H1 (cell line): ENCODE results near the gene SLC8A3. TPM values are rescaled to one million over a fixed set of nuclear protein-coding genes. Genes with fewer than 3 reads are reported as not detected.

ENCODE experiments used
- CTCF ChIA-PET: fragments of 300-600 bp; sonication (Branson Sonifier 250); formaldehyde crosslinking; loops from one replicate; lab custom pipeline; 2021; ENCODE audit not compliant: partially characterized antibody; lab: Charles Lee
- POLR2A ChIA-PET: fragments of 300-600 bp; sonication (Branson Sonifier 250); formaldehyde crosslinking; loops from one replicate; lab custom pipeline; 2021; ENCODE audit warnings: inconsistent platforms; ENCODE audit not compliant: partially characterized antibody; lab: Charles Lee
- DNase-seq, 2 experiments: peaks; one replicate each; pipeline versions ENCODE4 v3.0.0 to v3.0.0-alpha.2; 2010 to 2022; ENCODE audit warnings: low spot score in 2 of 2, low read depth in 1 of 2, mixed read lengths in 1 of 2
- FAIRE-seq: peaks from 2 replicates; lab custom pipeline; 2011; peaks lifted over from hg19 to GRCh38; lab: Jason Lieb, UNC
- H2AFZ ChIP-seq: 2 replicates; pipeline ENCODE4 v1.8.1; 2012; ENCODE audit warnings: low read length, inconsistent platforms
- H2AK5ac ChIP-seq: 2 replicates; pipeline ENCODE4 v1.6.1; 2013; ENCODE audit warnings: low read depth, low read length
- H2BK120ac ChIP-seq: replicated peaks from 2 replicates; pipeline ENCODE3; 2013; ENCODE audit warnings: low read depth, low read length, inconsistent platforms
- H2BK12ac ChIP-seq: 2 replicates; pipeline ENCODE4 v1.6.1; 2013; ENCODE audit warnings: low read depth, low read length
- H2BK15ac ChIP-seq: 2 replicates; pipeline ENCODE4 v1.6.1; 2013; ENCODE audit warnings: low read length
- H2BK20ac ChIP-seq: 2 replicates; pipeline ENCODE4 v1.6.1; 2013; ENCODE audit warnings: low read length
- H2BK5ac ChIP-seq: 2 replicates; pipeline ENCODE4 v1.6.1; 2013; ENCODE audit warnings: low read depth, low read length
- H3K14ac ChIP-seq: 2 replicates; pipeline ENCODE4 v1.6.1; 2013; ENCODE audit warnings: inconsistent platforms; ENCODE audit not compliant: insufficient read length
- H3K18ac ChIP-seq: 2 replicates; pipeline ENCODE4 v1.6.1; 2013; ENCODE audit warnings: low read length; ENCODE audit errors: extremely low read depth
- H3K23ac ChIP-seq: 2 replicates; pipeline ENCODE4 v1.6.1; 2013; ENCODE audit warnings: inconsistent platforms; ENCODE audit not compliant: insufficient read length
- H3K23me2 ChIP-seq: 2 replicates; pipeline ENCODE4 v1.6.1; 2013; ENCODE audit warnings: low read depth, low read length
- H3K27ac ChIP-seq: 2 replicates; pipeline ENCODE4 v1.6.1; 2011; ENCODE audit warnings: low read depth, low read length, inconsistent platforms
- H3K27me3 ChIP-seq, 4 experiments: replicated peaks in 1 of 4; 1 replicate in 1 of 4; 2 replicates in 3 of 4; pipeline versions ENCODE4 v1.6.1 to v1.8.1; 2011 to 2013; ENCODE audit warnings: low read length in 3 of 4, mild to moderate bottlenecking in 3 of 4, inconsistent platforms in 2 of 4, mixed read lengths in 2 of 4, moderate library complexity in 1 of 4; ENCODE audit not compliant: control insufficient read depth in 3 of 4, insufficient read depth in 3 of 4; ENCODE audit errors: extremely low read depth in 1 of 4
- H3K36me3 ChIP-seq, 4 experiments: 2 replicates each; pipeline versions ENCODE4 v1.6.1 to v1.8.1; 2011 to 2013; ENCODE audit warnings: mild to moderate bottlenecking in 4 of 4, low read length in 3 of 4, moderate library complexity in 2 of 4, control low read depth in 1 of 4, inconsistent platforms in 1 of 4; ENCODE audit not compliant: insufficient read depth in 4 of 4, control insufficient read depth in 2 of 4
- H3K4ac ChIP-seq: replicated peaks from 2 replicates; pipeline ENCODE3; 2013; ENCODE audit warnings: low read length, low read depth, mixed read lengths, inconsistent platforms; ENCODE audit not compliant: insufficient read length
- H3K4me1 ChIP-seq, 4 experiments: replicated peaks in 1 of 4; 1 replicate in 1 of 4; 2 replicates in 3 of 4; pipeline versions ENCODE4 v1.6.1 to v1.8.1; 2011 to 2013; ENCODE audit warnings: low read length in 3 of 4, inconsistent platforms in 2 of 4, mixed read lengths in 1 of 4; ENCODE audit not compliant: insufficient read depth in 4 of 4, control insufficient read depth in 3 of 4
- H3K4me2 ChIP-seq, 2 experiments: 2 replicates each; pipeline versions ENCODE4 v1.6.1 to v1.8.1; 2011 to 2013; ENCODE audit warnings: low read depth in 2 of 2, low read length in 2 of 2, control low read depth in 1 of 2, inconsistent platforms in 1 of 2, mild to moderate bottlenecking in 1 of 2; ENCODE audit not compliant: insufficient read depth in 1 of 2
- H3K4me3 ChIP-seq, 4 experiments: fragments of 200-600, 300-600 bp in 1 of 4; sonication (generic), shearing (Covaris generic), sonication (Bioruptor Twin) in 1 of 4; 2 replicates each; pipeline versions ENCODE4 v1.5.1 to v1.8.1; 2011 to 2016; ENCODE audit warnings: low read length in 4 of 4, low read depth in 3 of 4, control low read depth in 2 of 4, inconsistent platforms in 2 of 4, mild to moderate bottlenecking in 2 of 4, mixed read lengths in 1 of 4, moderate library complexity in 1 of 4; ENCODE audit not compliant: insufficient read depth in 2 of 4; ENCODE audit errors: extremely low read depth in 1 of 4
- H3K56ac ChIP-seq: replicated peaks from 2 replicates; pipeline ENCODE3; 2013; ENCODE audit warnings: low read depth, mild to moderate bottlenecking, mixed read lengths, low read length, inconsistent platforms; ENCODE audit not compliant: insufficient read length
- H3K79me1 ChIP-seq: 2 replicates; pipeline ENCODE4 v1.6.1; 2013; ENCODE audit warnings: low read depth, low read length, control low read depth
- H3K79me2 ChIP-seq, 2 experiments: 2 replicates each; pipeline versions ENCODE4 v1.6.1 to v1.8.1; 2012 to 2013; ENCODE audit warnings: low read length in 2 of 2, mild to moderate bottlenecking in 2 of 2, inconsistent platforms in 1 of 2; ENCODE audit not compliant: insufficient read depth in 2 of 2, control insufficient read depth in 1 of 2
- H3K9ac ChIP-seq, 4 experiments: replicated peaks in 1 of 4; 1 replicate in 1 of 4; 2 replicates in 3 of 4; pipeline versions ENCODE4 v1.6.1 to v1.8.1; 2011 to 2013; ENCODE audit warnings: low read depth in 3 of 4, low read length in 3 of 4, control low read depth in 2 of 4, mild to moderate bottlenecking in 2 of 4, moderate library complexity in 2 of 4, inconsistent platforms in 1 of 4; ENCODE audit errors: extremely low read depth in 1 of 4
- H3K9me3 ChIP-seq, 2 experiments: 2 replicates each; pipeline versions ENCODE4 v1.6.1 to v1.8.1; 2012 to 2013; ENCODE audit warnings: mild to moderate bottlenecking in 2 of 2, moderate library complexity in 2 of 2, control low read depth in 1 of 2, inconsistent platforms in 1 of 2, low read depth in 1 of 2, low read length in 1 of 2, mixed read lengths in 1 of 2; ENCODE audit not compliant: insufficient read depth in 2 of 2
- H4K20me1 ChIP-seq, 2 experiments: replicated peaks in 1 of 2; 2 replicates each; pipeline versions ENCODE3 to v1.8.1; 2011 to 2013; ENCODE audit warnings: inconsistent platforms in 2 of 2, low read length in 2 of 2, mild to moderate bottlenecking in 1 of 2; ENCODE audit not compliant: insufficient read depth in 2 of 2, control insufficient read depth in 1 of 2
- H4K5ac ChIP-seq: 2 replicates; pipeline ENCODE4 v1.6.1; 2013; ENCODE audit warnings: low read length, low read depth, mixed read lengths, inconsistent platforms; ENCODE audit not compliant: insufficient read length
- H4K8ac ChIP-seq: 2 replicates; pipeline ENCODE4 v1.8.0; 2013; ENCODE audit warnings: mild to moderate bottlenecking, moderate library complexity, low read length, inconsistent platforms; ENCODE audit not compliant: insufficient read depth; ENCODE audit errors: extremely low read depth
- H4K91ac ChIP-seq: replicated peaks from 2 replicates; pipeline ENCODE3; 2013; ENCODE audit warnings: low read length, mixed read lengths, inconsistent platforms; ENCODE audit not compliant: insufficient read length
- ASH2L ChIP-seq: fragments of 200-600, 300-600 bp; sonication (generic); IDR thresholded peaks from one replicate; pipeline ENCODE4 v1.7.1; 2017; ENCODE audit warnings: low read length
- BCL11A ChIP-seq, 2 experiments: IDR thresholded peaks; one replicate each; pipeline ENCODE4 v1.6.1; 2011; ENCODE audit warnings: low read depth in 2 of 2, low read length in 2 of 2, mild to moderate bottlenecking in 2 of 2
- BRCA1 ChIP-seq: IDR thresholded peaks from 2 replicates; pipeline ENCODE4 v1.6.1; 2012; ENCODE audit warnings: low read depth, low read length, improper control_type of control experiment
- CTBP2 ChIP-seq: IDR thresholded peaks from 2 replicates; pipeline ENCODE4 v1.7.0; 2011; ENCODE audit warnings: borderline replicate concordance, mild to moderate bottlenecking, moderate library complexity, mixed read lengths, low read length; ENCODE audit not compliant: insufficient read depth, insufficient read length
- E2F6 ChIP-seq: IDR thresholded peaks from 2 replicates; pipeline ENCODE4 v1.6.1; 2012; ENCODE audit warnings: inconsistent platforms
- GTF2F1 ChIP-seq: IDR thresholded peaks from 2 replicates; pipeline ENCODE4 v1.6.1; 2012; ENCODE audit warnings: low read depth, low read length, improper control_type of control experiment, borderline replicate concordance
- KDM5A ChIP-seq: fragments of 200-600 bp; IDR thresholded peaks from 2 replicates; pipeline ENCODE4 v1.7.1; 2012; ENCODE audit warnings: mild to moderate bottlenecking, low read length, inconsistent platforms, mixed read lengths
- MAFK ChIP-seq: IDR thresholded peaks from 2 replicates; pipeline ENCODE4 v1.6.1; 2012; ENCODE audit warnings: low read depth, mild to moderate bottlenecking, improper control_type of control experiment, low read length
- NRF1 ChIP-seq: IDR thresholded peaks from 2 replicates; pipeline ENCODE4 v1.6.1; 2011; ENCODE audit warnings: mild to moderate bottlenecking, low read depth, low read length, improper control_type of control experiment
- POLR2A ChIP-seq, 2 experiments: IDR thresholded peaks; 1 replicate in 1 of 2; 2 replicates in 1 of 2; pipeline ENCODE4 v1.6.1; 2011; ENCODE audit warnings: low read depth in 2 of 2, low read length in 2 of 2, mild to moderate bottlenecking in 2 of 2; ENCODE audit errors: control extremely low read depth in 1 of 2
- RXRA ChIP-seq: IDR thresholded peaks from 2 replicates; pipeline ENCODE4 v1.6.1; 2011; ENCODE audit warnings: low read depth, mild to moderate bottlenecking, low read length, moderate library complexity; ENCODE audit not compliant: insufficient read depth
- SUZ12 ChIP-seq: fragments of 200-600 bp; sonication (generic); IDR thresholded peaks from 2 replicates; pipeline ENCODE4 v1.6.1; 2012; ENCODE audit warnings: mild to moderate bottlenecking, inconsistent platforms, low read length, moderate library complexity, mixed read lengths
- TAF7 ChIP-seq: optimal IDR thresholded peaks from 2 replicates; pipeline ENCODE3; 2011; ENCODE audit warnings: low read depth, mild to moderate bottlenecking, inconsistent platforms, low read length, moderate library complexity, borderline replicate concordance
- TCF12 ChIP-seq: IDR thresholded peaks from 2 replicates; pipeline ENCODE4 v1.6.1; 2011; ENCODE audit warnings: low read depth, mild to moderate bottlenecking, low read length
- ZNF274 ChIP-seq: IDR thresholded peaks from 2 replicates; pipeline ENCODE4 v1.7.0; 2012; ENCODE audit warnings: low read length, borderline replicate concordance; ENCODE audit errors: extremely low read depth
- WGBS, 2 experiments: shearing (Covaris generic) in 1 of 2; methylation state at CpG; one replicate each; pipeline versions ENCODE4 v1.1.6 to v1.1.7; 2013 to 2015; ENCODE audit warnings: low lambda C conversion rate in 2 of 2, mixed read lengths in 2 of 2, inconsistent platforms in 1 of 2, low coverage in 1 of 2, missing lambda C conversion rate in 1 of 2; ENCODE audit not compliant: insufficient replicate concordance in 2 of 2, insufficient coverage in 1 of 2, insufficient read length in 1 of 2; ENCODE audit errors: extremely low coverage in 1 of 2, missing lambda C conversion rate in 1 of 2; 5-methylcytosine and 5-hydroxymethylcytosine counted together
- polyA plus RNA-seq, 7 experiments: library from polyadenylated mRNA; depleted of rRNA in 3 of 7; stranded (reverse) in 5 of 7; unstranded in 2 of 7; fragments of >200 nt in 5 of 7; fragments of 200-250 nt in 2 of 7; gene quantifications; 1 replicate in 5 of 7; 2 replicates in 1 of 7; 4 replicates in 1 of 7; pipeline versions ENCODE4 v1.2.1 to v1.2.3, GENCODE V29; 2011 to 2013; ENCODE audit warnings: missing spikeins in 2 of 7, mixed read lengths in 2 of 7
- total RNA-seq: library from RNA; stranded (reverse); fragmentation: NEBNext Ultra II Directional; extraction: Animal tissue kit (Norgen Biotek cat#: 25700); gene quantifications from 2 replicates; pipeline ENCODE4 v1.2.1, GENCODE V29; 2021

Gene SLC8A3
- total and polyA plus RNA-seq, 2 of the 8 experiments (the other 6 are each of a cell fraction or from before 2014, with no cell fraction given), result 0.38 to 1.1 TPM

GRCh38 chr14:70067810-70068209 is 120.9 kb downstream of the SLC8A3 start:
- no peak overlapping the region for H2BK12ac ChIP-seq
- H2AFZ ChIP-seq, result no peak overlapping the region
- no peak overlapping the region for H3K23ac ChIP-seq
- no peak overlapping the region for H4K91ac ChIP-seq
- H4K20me1 ChIP-seq, result no peaks in the 10 kb centered on the region
- no peak overlapping the region for H3K4me2 ChIP-seq
- no peak overlapping the region for H3K18ac ChIP-seq
- H3K4ac ChIP-seq, result no peak overlapping the region
- H3K27me3 ChIP-seq, result no peaks in the 10 kb centered on the region
- H2BK20ac ChIP-seq, result no peak overlapping the region
- H3K56ac ChIP-seq, result no peak overlapping the region
- no peak overlapping the region for H3K14ac ChIP-seq
- H3K9ac ChIP-seq, result no peak overlapping the region
- POLR2A ChIA-PET, result no interaction called here
- H3K4me1 ChIP-seq, result no peaks in the 10 kb centered on the region
- H2BK15ac ChIP-seq, result no peak overlapping the region
- H3K9me3 ChIP-seq, result no peaks in the 10 kb centered on the region
- H3K27ac ChIP-seq, result no peak overlapping the region
- 93% methylated on average over 5 of the region's 5 CpGs; no CpG with 5 or more reads in 1 of the 2 experiments for WGBS, 2 experiments
- DNase-seq (no peak), FAIRE-seq (no peak)
- no peaks in the 10 kb centered on the region for H3K23me2 ChIP-seq
- CTCF ChIA-PET, result interaction anchor here (0.8 to 1.6 kb wide), 4 partner anchors 10 to 249 kb away, joined by 3 to 6 read pairs (median 3); no protein-coding TSS in a partner anchor
- H3K79me1 ChIP-seq, result no peaks in the 10 kb centered on the region
- no peak overlapping the region for H2BK5ac ChIP-seq
- H3K79me2 ChIP-seq, result no peaks in the 10 kb centered on the region
- no peak overlapping the region for H2BK120ac ChIP-seq
- H4K8ac ChIP-seq, result no peak overlapping the region
- H4K5ac ChIP-seq, result no peak overlapping the region
- H3K36me3 ChIP-seq, result no peaks in the 10 kb centered on the region
- H2AK5ac ChIP-seq, result no peak overlapping the region
- H3K4me3 ChIP-seq, result no peak overlapping the region
- TF ChIP-seq NRF1, result no peak
- no peak for TF ChIP-seq CTBP2
- TF ChIP-seq POLR2A (IDR thresholded peaks at IDR 0.05; ENCODE audit: control extremely low read depth in 1 of 2, low read depth in 2 of 2, low read length in 2 of 2), result no peak
- no peak for TF ChIP-seq GTF2F1
- no peak for TF ChIP-seq E2F6
- TF ChIP-seq ASH2L, result no peak
- no peak for TF ChIP-seq TCF12
- no peak for TF ChIP-seq BRCA1
- no peak for TF ChIP-seq SUZ12
- no peak for TF ChIP-seq BCL11A (IDR thresholded peaks at IDR 0.05; ENCODE audit: low read depth in 2 of 2, low read length in 2 of 2)
- TF ChIP-seq RXRA, result no peak
- TF ChIP-seq ZNF274, result no peak
- no peak for TF ChIP-seq KDM5A
- no peak for TF ChIP-seq MAFK
- no peak for TF ChIP-seq TAF7
